G401.6 (cell line): ENCODE results near the gene PDE10A.
"Not testable (repeated sequence)": the region's sequence is repeated elsewhere in the genome, so short reads cannot be mapped to it uniquely, and the experiment has no call there.

ENCODE experiments used
- FAIRE-seq: peaks from 2 replicates; lab custom pipeline; 2012; peaks lifted over from hg19 to GRCh38; lab: Jason Lieb, UNC

PDE10A gene

GRCh38 chr6:165548450-165548849 is 114.6 kb downstream of the PDE10A start:
- FAIRE-seq: no peak

GRCh38 chr6:165545806-165546205 is 117.2 kb downstream of the PDE10A start:
- FAIRE-seq: no peak

- no peak for FAIRE-seq
These were observed 119.3 kb downstream of the PDE10A start for GRCh38 chr6:165543781-165544180.

DNA sequence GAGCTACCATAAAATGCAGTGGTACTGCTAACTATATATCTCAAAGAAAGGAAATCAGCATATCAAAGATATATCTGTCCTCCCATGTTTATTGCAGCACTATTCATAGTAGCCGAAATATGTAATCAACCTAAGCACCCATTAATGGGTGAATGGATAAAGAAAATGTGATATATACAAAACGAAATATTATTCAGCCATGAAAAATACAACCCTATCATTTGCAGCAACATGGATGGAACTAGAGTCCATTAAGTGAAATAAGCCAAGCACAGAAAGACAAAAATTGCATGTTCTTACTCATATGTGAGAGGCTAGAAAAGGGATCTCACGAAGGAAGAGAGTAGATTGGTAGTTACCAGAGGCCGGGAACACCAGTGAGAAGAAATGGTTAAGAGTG is 126.1 kb downstream of the PDE10A start:
- no peak for FAIRE-seq

- no peak for FAIRE-seq
These were observed 143.7 kb downstream of the PDE10A start for GRCh38 chr6:165519316-165519715.

DNA sequence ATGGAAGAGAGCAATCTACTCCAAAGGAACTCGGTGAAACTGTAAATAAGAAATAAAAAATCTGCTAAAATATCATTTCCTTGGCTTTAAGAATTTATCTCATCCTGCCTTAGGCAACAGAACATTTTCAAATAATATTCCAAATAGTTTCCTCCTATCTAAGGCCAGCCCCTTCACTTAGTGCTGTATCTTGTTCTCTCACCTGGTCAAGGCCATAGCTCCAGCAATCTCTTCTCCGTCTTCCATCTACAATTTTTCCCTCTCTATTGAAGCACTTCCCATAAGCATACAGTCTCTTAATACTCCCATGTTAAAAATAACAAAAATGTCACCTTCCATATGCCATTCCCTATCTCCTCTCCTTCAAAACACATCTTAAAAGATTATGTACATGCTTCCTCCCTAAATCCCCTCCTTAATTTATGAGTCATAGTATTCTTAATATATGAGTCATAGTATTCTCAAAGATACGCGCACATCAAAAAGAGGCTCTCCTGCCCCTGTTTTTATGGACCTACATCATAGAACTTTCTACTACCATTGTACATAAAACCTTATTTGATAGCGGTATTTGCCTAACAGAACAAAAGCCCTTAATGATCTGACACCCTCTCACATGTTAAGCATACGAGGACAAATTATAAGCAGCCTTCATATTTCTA is 146.9 kb downstream of the PDE10A start:
- no peak for FAIRE-seq

DNA sequence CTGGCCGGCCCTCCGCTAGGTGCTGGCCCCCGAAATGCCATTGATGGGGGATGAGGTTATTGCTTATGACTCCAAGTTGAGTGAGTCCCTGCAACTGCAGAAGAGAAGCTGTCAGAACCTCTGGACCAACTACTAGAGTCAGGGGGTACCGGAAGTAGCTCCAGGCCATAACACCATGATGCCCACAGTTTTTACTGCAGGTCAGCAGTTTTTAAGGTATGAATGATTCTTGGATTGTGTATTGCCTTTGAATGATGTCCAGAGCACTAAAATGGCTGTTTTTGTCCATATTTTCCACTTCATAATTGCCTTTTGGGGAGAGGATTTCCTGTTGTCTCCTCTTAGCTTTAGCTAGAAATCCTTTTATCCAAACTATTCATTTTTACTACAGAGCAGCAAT is 148.4 kb downstream of the PDE10A start:
- FAIRE-seq: no peak

GRCh38 chr6:165511807-165512206 is 151.2 kb downstream of the PDE10A start:
- FAIRE-seq: no peak

- FAIRE-seq: no peak
These were observed 154.6 kb downstream of the PDE10A start for GRCh38 chr6:165508321-165508869.

GRCh38 chr6:165506657-165507056 is 156.4 kb downstream of the PDE10A start:
- FAIRE-seq: no peak

DNA sequence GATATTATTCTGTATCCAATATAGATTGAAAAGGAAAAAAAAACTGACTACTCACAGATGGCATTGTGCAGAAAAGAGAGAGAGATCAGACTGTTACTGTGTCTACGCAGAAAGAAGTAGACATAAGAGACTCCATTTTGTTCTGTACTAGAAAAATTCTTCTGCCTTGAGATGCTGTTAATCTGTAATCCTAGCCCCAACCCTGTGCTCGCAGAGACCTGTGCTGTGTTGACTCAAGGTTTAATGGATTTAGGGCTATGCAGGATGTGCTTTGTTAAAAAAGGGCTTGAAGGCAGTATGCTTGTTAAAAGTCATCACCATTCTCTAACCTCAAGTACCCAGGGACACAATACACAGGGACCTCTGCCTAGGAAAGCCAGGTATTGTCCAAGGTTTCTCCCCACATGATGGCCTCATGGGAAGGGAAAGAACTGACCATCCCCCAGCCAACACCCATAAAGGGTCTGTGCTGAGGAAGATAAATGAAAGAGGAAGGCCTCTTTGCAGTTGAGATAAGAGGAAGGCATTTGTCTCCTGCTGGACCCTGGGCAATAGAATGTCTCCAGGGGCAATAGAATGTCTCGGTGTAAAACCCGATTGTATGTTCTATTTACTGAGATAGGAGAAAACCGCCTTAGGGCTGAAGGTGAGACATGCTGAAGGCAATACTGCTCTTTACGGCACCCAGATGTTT is 162.7 kb downstream of the PDE10A start:
- not testable (repeated sequence) for FAIRE-seq

- FAIRE-seq: no peak
These were observed 165.6 kb downstream of the PDE10A start for GRCh38 chr6:165497472-165497871.

- FAIRE-seq: no peak
These were observed 174.3 kb downstream of the PDE10A start for GRCh38 chr6:165488624-165489295.

- no peak for FAIRE-seq
These were observed 175.1 kb downstream of the PDE10A start for GRCh38 chr6:165487950-165488349.

- no peak for FAIRE-seq
These were observed 175.7 kb downstream of the PDE10A start for GRCh38 chr6:165487347-165487746.

DNA sequence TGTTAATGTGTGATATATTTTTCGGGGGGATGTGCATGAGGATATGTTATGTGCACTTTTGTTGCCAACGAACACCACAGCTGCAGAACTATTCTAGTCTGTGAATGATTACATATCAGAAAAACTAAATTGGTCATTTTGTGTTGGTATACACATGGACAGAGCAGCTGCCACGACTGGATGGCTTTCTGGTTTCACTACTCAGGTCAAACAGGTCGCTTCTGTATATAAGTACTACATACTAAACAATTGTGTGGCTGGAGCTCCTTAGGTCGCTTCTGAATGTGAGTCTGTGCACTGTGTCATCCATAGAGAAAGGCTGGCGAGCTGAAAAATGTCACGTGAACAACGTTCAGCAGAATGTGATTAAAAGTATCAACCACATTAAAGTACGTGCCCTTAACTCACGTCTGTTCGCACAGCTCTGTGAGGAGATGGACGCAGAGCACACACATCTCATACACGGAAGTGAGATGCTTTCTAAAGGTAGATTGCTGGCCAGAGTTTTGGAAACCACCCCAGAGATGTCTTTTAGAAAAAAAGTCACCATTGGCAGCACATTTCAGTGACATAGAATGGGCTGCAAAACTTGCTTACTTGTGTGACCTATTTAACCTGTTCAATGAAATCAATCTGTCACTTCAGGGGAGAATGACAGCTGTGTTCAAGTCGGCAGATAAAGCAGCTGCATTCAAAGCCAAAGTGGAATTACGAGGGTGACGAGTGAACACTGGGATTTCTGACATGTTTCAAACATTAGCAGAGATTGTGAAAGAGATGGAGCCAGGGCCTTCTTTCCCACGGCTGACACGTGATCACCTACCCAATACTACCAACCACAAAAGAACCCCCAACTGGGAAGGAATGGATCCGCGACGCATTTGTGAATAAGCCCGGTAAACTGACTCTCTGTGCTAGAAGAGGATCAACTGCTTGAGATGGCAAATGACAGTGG is 176.6 kb downstream of the PDE10A start:
- no peak for FAIRE-seq

DNA sequence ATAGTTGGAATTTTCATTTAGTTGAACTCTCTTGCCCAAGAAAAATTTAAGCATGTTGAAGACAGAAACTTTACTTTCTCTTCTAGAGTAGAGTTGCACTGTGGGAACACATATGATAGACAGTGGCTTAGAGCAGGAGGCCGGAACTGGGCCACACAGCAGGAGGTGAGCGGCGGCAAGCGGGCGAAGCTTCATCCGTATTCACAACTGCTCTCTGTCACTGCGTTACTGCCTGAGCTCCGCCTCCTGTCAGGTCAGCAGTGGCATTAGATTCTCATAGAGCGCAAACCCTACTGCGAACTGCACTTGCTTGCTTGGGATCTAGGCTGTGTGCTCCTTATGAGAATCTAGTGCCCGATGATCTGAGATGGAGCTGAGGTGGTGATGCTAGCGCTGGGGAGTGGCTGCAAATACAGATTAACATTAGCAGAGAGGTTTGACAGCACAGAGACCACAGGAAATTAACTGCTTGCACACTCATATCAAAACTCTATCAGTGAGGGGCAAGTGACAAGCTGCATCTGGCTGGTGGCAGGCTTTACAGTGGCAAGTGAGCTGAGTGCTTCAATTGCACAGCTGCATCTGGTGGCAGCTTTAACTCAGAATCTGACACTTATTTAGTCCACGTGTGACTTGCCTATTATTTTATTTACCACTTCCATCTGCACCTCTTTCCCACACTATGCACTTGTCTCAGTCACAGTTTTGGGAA is 178.7 kb downstream of the PDE10A start:
- FAIRE-seq: no peak

DNA sequence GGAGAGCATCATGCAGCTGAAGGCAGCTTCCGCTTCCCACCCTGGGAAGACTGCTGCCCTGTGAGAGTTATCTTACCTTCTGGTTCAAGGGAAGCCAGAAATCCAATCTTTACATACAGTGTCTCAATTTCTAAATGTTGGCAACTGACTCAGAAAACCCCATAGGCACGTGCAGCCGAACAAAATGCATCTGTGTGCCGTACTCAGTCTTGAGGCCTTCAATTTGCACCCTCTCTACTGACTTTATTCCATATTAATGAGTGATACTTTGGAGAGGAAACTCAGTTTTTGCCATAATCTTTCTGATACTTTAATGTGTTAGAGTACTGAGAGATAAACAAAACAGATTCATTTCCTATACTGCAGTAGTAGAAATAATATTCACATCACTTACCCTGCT is 181.1 kb downstream of the PDE10A start:
- FAIRE-seq: no peak

GRCh38 chr6:165480916-165481315 is 182.1 kb downstream of the PDE10A start:
- no peak for FAIRE-seq

- FAIRE-seq: no peak
These were observed 184.5 kb downstream of the PDE10A start for GRCh38 chr6:165478581-165478980.

DNA sequence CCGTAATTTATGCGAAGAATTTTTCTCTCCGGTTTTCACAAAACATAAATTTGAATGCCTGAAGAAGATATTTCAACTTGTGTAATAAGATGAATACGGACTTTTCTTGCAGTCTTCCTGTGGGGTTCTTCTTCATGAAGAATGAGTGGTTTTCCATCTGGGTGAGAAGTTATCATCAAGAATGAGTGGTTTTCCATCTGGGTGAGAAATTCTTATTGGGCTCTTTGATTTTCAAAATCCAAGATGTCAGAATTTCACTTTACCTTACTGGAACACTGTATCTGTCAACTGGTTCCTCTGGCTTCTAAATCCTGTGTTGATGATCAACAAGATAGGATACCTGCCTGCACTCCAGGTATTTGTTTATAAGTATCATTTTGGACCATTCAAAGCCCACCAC is 193.6 kb downstream of the PDE10A start:
- FAIRE-seq: no peak
